SK-N-SH (cell line): ENCODE results near the gene FAM163A. TPM values are rescaled to one million over a fixed set of nuclear protein-coding genes. Genes with fewer than 3 reads are reported as not detected.

Experiments
- CTCF ChIA-PET: fragments of 300-600, 350-600 bp; formaldehyde crosslinking; extraction: SDS; loops from one replicate; lab custom pipeline; 2021; lab: Yijun Ruan, JAX
- POLR2A ChIA-PET: fragments of 350-600 bp; sonication (Branson Sonifier 250); formaldehyde crosslinking; extraction: SDS; loops from one replicate; lab custom pipeline; 2020; ENCODE audit warnings: antibody characterized with exemption, inconsistent platforms; lab: Yijun Ruan, JAX
- DNase-seq: peaks from one replicate; pipeline ENCODE4 v3.0.0; 2012
- H2AFZ ChIP-seq: fragments of 200-600 bp; sonication (generic); 2 replicates; pipeline ENCODE4 v1.8.1; 2016; ENCODE audit warnings: antibody characterized with exemption, mild to moderate bottlenecking, low read depth
- H3F3A ChIP-seq: fragments of 200-600 bp; sonication (generic); replicated peaks from 2 replicates; pipeline ENCODE3; 2016; ENCODE audit warnings: antibody characterized with exemption, mild to moderate bottlenecking; ENCODE audit not compliant: insufficient read depth
- H3K27ac ChIP-seq, 2 experiments: fragments of 200-500 bp in 1 of 2; fragments of 200-600 bp in 1 of 2; sonication (Bioruptor generic) in 1 of 2; sonication (generic), shearing (Covaris generic) in 1 of 2; 2 replicates each; pipeline versions ENCODE4 v1.5.1 to v1.6.1; 2014 to 2016; ENCODE audit warnings: low read depth in 2 of 2, inconsistent platforms in 1 of 2, low read length in 1 of 2, mild to moderate bottlenecking in 1 of 2, mixed read lengths in 1 of 2
- H3K27me3 ChIP-seq: fragments of 200-600 bp; sonication (generic), shearing (Covaris generic); 2 replicates; pipeline ENCODE4 v1.6.1; 2016; ENCODE audit warnings: mixed run types; ENCODE audit not compliant: insufficient read depth
- H3K36me3 ChIP-seq, 2 experiments: fragments of 200-500 bp in 1 of 2; fragments of 200-600 bp in 1 of 2; sonication (Bioruptor generic) in 1 of 2; sonication (generic) in 1 of 2; replicated peaks in 1 of 2; 2 replicates each; pipeline versions ENCODE3 to v1.5.1; 2014 to 2016; ENCODE audit warnings: low read length in 1 of 2, mild to moderate bottlenecking in 1 of 2; ENCODE audit not compliant: insufficient read depth in 2 of 2, control insufficient read depth in 1 of 2
- H3K4me1 ChIP-seq, 2 experiments: fragments of 200-500 bp in 1 of 2; fragments of 200-600 bp in 1 of 2; sonication (Bioruptor generic) in 1 of 2; sonication (generic), shearing (Covaris generic) in 1 of 2; 2 replicates each; pipeline versions ENCODE4 v1.5.1 to v1.6.1; 2014 to 2016; ENCODE audit warnings: low read depth in 1 of 2, low read length in 1 of 2, mixed run types in 1 of 2; ENCODE audit not compliant: insufficient read depth in 2 of 2, control insufficient read depth in 1 of 2
- H3K4me2 ChIP-seq: fragments of 200-600 bp; sonication (generic), shearing (Covaris generic); 2 replicates; pipeline ENCODE4 v1.6.1; 2017; ENCODE audit warnings: mixed run types
- H3K4me3 ChIP-seq, 2 experiments: fragments of 200-500 bp in 1 of 2; fragments of 200-600 bp in 1 of 2; sonication (Bioruptor generic) in 1 of 2; sonication (generic), shearing (Covaris generic) in 1 of 2; 2 replicates each; pipeline versions ENCODE4 v1.5.1 to v1.8.1; 2014 to 2016; ENCODE audit warnings: low read depth in 2 of 2, inconsistent platforms in 1 of 2, low read length in 1 of 2, mild to moderate bottlenecking in 1 of 2, mixed read lengths in 1 of 2, moderate library complexity in 1 of 2
- H3K79me2 ChIP-seq: fragments of 200-600 bp; sonication (generic); 2 replicates; pipeline ENCODE4 v1.8.1; 2017; ENCODE audit warnings: mild to moderate bottlenecking; ENCODE audit not compliant: insufficient read depth
- H3K9ac ChIP-seq: fragments of 200-600 bp; sonication (generic); 2 replicates; pipeline ENCODE4 v1.6.1; 2017; ENCODE audit warnings: mixed run types
- H3K9me2 ChIP-seq: fragments of 200-600 bp; sonication (generic); 2 replicates; pipeline ENCODE4 v1.6.1; 2017; ENCODE audit warnings: mixed run types
- H3K9me3 ChIP-seq: fragments of 200-600 bp; sonication (generic); 2 replicates; pipeline ENCODE4 v1.6.1; 2017; ENCODE audit warnings: mixed run types, mild to moderate bottlenecking, moderate library complexity
- H4K20me1 ChIP-seq: fragments of 200-600 bp; sonication (generic); 2 replicates; pipeline ENCODE4 v1.6.1; 2017; ENCODE audit warnings: mild to moderate bottlenecking, mixed run types; ENCODE audit not compliant: insufficient read depth
- CHD2 ChIP-seq: fragments of 150-350 bp; IDR thresholded peaks from 2 replicates; pipeline ENCODE4 v1.6.1; 2018; ENCODE audit warnings: low read length; ENCODE audit not compliant: partially characterized antibody
- CTCF ChIP-seq: fragments of 200-600 bp; sonication (generic); IDR thresholded peaks from 2 replicates; pipeline ENCODE4 v1.6.1; 2017; ENCODE audit warnings: antibody characterized with exemption, mild to moderate bottlenecking, moderate library complexity
- EP300 ChIP-seq, 2 experiments: IDR thresholded peaks; 2 replicates each; pipeline versions ENCODE4 v1.4.0 to v1.6.1; 2012; ENCODE audit warnings: borderline replicate concordance in 1 of 2, low read depth in 1 of 2, low read length in 1 of 2
- EZH2phosphoT487 ChIP-seq: fragments of 200-600 bp; sonication (generic); IDR thresholded peaks from 2 replicates; pipeline ENCODE4 v1.6.1; 2017; ENCODE audit warnings: low read depth, mixed run types, mild to moderate bottlenecking, antibody characterized with exemption, moderate library complexity, borderline replicate concordance
- GABPA ChIP-seq: IDR thresholded peaks from 2 replicates; pipeline ENCODE4 v1.4.0; 2012; ENCODE audit warnings: low read depth, mild to moderate bottlenecking
- GATA2 ChIP-seq: sonication (generic); formaldehyde crosslinking; IDR thresholded peaks from 2 replicates; pipeline ENCODE4 v1.5.0; 2020; ENCODE audit warnings: mild to moderate bottlenecking, missing genetic modification reagents
- IRF3 ChIP-seq: fragments of 150-350 bp; IDR thresholded peaks from 2 replicates; pipeline ENCODE4 v1.6.1; 2016; ENCODE audit warnings: mild to moderate bottlenecking, low read depth, low read length
- MAX ChIP-seq: IDR thresholded peaks from 2 replicates; pipeline ENCODE4 v1.4.0; 2012; ENCODE audit warnings: low read depth
- NFIC ChIP-seq: IDR thresholded peaks from 2 replicates; pipeline ENCODE4 v1.4.0; 2012; ENCODE audit warnings: borderline replicate concordance
- POLR2AphosphoS5 ChIP-seq: IDR thresholded peaks from 2 replicates; pipeline ENCODE4 v1.6.1; 2012; ENCODE audit warnings: low read depth, low read length
- RAD21 ChIP-seq: IDR thresholded peaks from 2 replicates; pipeline ENCODE4 v1.6.1; 2012; ENCODE audit warnings: mild to moderate bottlenecking, low read length
- RFX5 ChIP-seq: IDR thresholded peaks from 2 replicates; pipeline ENCODE4 v1.6.1; 2012; ENCODE audit warnings: mild to moderate bottlenecking, improper control_type of control experiment, low read length
- TCF12 ChIP-seq: IDR thresholded peaks from 2 replicates; pipeline ENCODE4 v1.4.0; 2012
- YY1 ChIP-seq: IDR thresholded peaks from 2 replicates; pipeline ENCODE4 v1.4.0; 2012; ENCODE audit warnings: low read depth, mild to moderate bottlenecking
- ZBTB33 ChIP-seq: IDR thresholded peaks from 2 replicates; pipeline ENCODE4 v1.4.0; 2012; ENCODE audit warnings: low read depth, borderline replicate concordance
- WGBS: methylation state at CpG from one replicate; pipeline ENCODE4 v1.1.6; 2017; ENCODE audit warnings: low lambda C conversion rate; 5-methylcytosine and 5-hydroxymethylcytosine counted together
- polyA plus RNA-seq, 3 experiments: library from polyadenylated mRNA; depleted of rRNA; stranded (reverse); fragments of >200 nt; gene quantifications; 2 replicates each; pipeline ENCODE4 v1.2.3, GENCODE V29; 2012
- TF ChIP-seq, protein P1 (sequence below): fragments of 150-350 bp; IDR thresholded peaks from 2 replicates; pipeline ENCODE4 v1.6.1; 2017; ENCODE audit warnings: antibody characterized with exemption, low read length, low read depth, borderline replicate concordance

Gene FAM163A
- polyA plus RNA-seq, 1 of the 3 experiments (the other 2 are of a cell fraction), result 0.43 TPM

DNA sequence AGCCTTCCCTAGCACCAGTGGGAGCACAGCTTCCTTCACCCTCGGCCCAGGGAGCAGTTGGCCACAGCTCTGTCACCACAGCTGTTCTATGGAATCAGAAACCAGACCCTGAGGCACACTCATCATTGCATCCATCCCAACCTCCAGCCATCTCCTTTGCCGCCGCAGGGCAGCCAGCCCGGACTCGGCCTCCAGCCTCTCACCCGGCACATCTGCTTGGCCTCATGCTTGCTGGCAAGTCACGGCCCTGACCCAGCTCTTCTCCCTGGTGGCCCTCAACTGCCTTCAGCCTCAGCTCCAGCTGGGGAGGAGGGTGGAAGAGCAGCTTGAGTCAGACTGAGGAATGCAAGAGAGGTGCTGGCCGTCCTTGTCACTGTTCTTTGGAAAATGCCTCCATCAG is 74.7 kb downstream of the FAM163A start (continued):
- TF ChIP-seq CTCF (no peak), CHD2 (no peak), POLR2AphosphoS5 (no peak), ZBTB33 (no peak), MAX (no peak), YY1 (no peak)

- H3K79me2 ChIP-seq, result no peaks in the 10 kb centered on the region
- TF ChIP-seq GABPA, result no peak
- TF ChIP-seq EP300 (IDR thresholded peaks at IDR 0.05; ENCODE audit: borderline replicate concordance in 1 of 2, low read depth in 1 of 2, low read length in 1 of 2), result no peak
- TF ChIP-seq TCF12, result no peak
- no peak for TF ChIP-seq YY1
- no peak for TF ChIP-seq RFX5
- TF ChIP-seq RAD21, result no peak
- TF ChIP-seq IRF3, result no peak
- no peak for TF ChIP-seq EZH2phosphoT487
- TF ChIP-seq ZBTB33, result no peak
- TF ChIP-seq NFIC, result no peak
- TF ChIP-seq, protein P1, sequence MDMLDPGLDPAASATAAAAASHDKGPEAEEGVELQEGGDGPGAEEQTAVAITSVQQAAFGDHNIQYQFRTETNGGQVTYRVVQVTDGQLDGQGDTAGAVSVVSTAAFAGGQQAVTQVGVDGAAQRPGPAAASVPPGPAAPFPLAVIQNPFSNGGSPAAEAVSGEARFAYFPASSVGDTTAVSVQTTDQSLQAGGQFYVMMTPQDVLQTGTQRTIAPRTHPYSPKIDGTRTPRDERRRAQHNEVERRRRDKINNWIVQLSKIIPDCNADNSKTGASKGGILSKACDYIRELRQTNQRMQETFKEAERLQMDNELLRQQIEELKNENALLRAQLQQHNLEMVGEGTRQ, result no peak
- TF ChIP-seq GATA2, result no peak
- TF ChIP-seq, all 33 proteins: peak for 0
- Histone ChIP-seq H3F3A (no peaks in the 10 kb centered on the region), H4K20me1 (no peaks in the 10 kb centered on the region), H3K27ac (no peak overlapping the region), H3K9me2 (no peaks in the 10 kb centered on the region), H3K27me3 (no peaks in the 10 kb centered on the region), H3K9me3 (no peaks in the 10 kb centered on the region), H3K9ac (no peak overlapping the region), H3K4me1 (peaks cover 0 to 33% of the 10 kb centered on the region in 2 experiments; a peak in 1 of 4 replicates), H3K4me2 (no peak overlapping the region), H3K36me3 (no peaks in the 10 kb centered on the region), H2AFZ (no peak overlapping the region), H3K4me3 (no peak overlapping the region)
- WGBS, result 77% methylated on average over 7 of the region's 7 CpGs
- POLR2A ChIA-PET, result interaction anchor here (1.0 to 1.5 kb wide), 2 partner anchors 9 to 109 kb away, joined by 3 read pairs; no protein-coding TSS in a partner anchor
- CTCF ChIA-PET, result interaction anchor here (1.3 to 20.9 kb wide), 7 partner anchors 8 to 350 kb away, joined by 3 to 862 read pairs (median 4); no protein-coding TSS in a partner anchor
- DNase-seq, result no peak
Measured at GRCh38 chr1:179818260-179818659, 75.2 kb downstream of the FAM163A start.
